DMS114 treated with DMSO at 0.1 percent for 48 hours (cell line): ENCODE results near the gene SUPT4H1.
"Not testable (repeated sequence)": the region's sequence is repeated elsewhere in the genome, so short reads cannot be mapped to it uniquely, and the experiment has no call there.

Experiments used
- DNase-seq: peaks from one replicate; lab custom pipeline; 2025; ENCODE audit not compliant: unreplicated experiment; lab: John Stamatoyannopoulos, UW

The SUPT4H1 gene

DNA sequence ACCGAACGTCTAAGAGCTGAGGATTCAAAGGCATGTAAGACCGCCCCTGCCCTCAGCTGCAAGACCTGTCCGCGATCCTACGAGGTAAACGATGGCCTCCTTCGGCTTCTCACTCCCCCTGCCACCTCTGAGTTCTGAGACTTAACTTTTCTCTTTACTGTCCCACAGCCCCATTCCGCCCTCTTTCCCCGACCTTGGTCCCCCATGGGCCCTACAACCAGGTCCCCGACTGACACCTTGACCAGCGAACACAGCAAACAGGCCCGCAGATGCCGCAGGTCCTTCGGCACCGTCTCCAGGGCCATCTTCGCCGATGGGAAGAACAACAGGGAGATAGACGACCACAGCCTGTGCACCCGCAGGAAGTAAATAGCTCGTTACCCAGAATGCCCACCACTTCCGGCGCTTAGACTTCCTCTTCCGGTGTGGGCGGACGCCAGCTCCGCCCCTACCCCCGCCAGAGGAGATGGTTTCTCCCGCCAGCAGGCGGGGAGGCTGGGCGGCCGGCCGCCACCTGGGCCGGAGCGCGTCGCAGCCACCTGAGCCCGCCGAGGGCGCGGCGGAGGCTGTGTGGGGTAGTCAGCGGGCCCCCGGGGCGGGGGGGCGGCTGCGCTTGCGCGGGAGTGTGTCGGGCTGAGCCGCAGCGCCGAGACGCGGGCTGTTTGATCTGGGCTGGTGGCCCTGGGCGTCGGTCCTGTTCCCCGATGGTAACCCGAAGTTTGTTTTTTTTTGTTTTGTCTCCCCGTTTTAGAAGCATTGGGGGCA is at the start of gene SUPT4H1:
Gene SUPT4H1 (minus strand): TSS at position 371 of the 765 bp plus-strand sequence. CDS start 66 bp downstream, at position 305.
- DNase-seq, result peak; percentile 88

DNA sequence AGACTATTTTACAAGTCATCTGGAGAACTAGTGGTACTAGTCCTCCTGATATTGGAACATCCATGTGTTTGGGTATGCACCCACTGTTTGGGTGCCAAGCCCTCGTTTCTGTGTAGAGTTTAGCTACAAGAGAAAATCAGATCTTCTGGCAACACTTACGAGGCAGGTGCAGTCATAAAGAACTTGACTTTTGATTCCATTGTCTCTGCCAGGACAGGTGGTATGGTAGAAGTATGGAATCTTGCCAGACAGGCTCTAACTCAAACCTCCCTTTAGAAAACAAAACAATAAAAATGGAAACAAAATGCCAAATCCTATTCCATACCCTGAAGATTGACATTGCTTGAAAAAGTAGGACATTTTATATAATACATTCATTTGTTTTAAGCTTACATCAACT is 49.3 kb upstream of the SUPT4H1 start:
- DNase-seq, result no peak

DNA sequence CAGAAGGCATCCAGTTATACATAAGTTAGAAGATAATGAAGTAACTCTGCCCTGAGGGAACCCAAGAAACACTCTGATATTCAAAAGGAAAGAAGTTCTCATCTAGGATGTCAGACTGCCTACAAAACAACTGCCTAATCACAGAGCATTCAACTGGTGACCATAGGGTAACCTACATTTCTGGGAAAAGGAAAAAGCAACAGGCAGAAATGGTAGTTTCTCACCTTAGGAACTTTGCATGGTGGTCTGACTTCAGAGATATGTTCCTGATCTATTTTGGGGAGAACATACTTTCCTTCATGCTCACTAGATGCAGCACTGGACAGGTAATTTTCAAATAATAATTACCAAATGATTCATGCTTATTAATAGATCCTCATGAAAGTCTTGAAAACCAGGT is 48.8 kb upstream of the SUPT4H1 start:
- no peak for DNase-seq

DNA sequence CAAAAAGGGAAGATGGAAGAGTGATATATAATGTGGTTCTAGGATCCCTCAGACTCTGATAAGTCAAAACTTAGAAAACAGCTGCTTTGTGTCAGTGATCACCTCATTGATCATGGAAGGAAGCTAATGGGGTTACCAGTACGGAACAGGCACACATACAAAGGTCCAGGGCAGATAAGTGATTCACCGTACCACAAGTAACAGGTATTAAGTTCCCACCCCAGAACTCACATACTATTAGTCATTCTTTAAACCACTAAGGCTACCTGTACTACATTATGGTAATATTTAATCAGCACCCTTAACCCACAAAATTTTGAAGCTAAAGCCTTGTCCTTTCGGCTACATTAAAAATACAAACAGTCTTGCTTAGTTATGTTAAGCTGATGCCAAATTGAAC is 48.0 kb upstream of the SUPT4H1 start:
- no peak for DNase-seq

DNA sequence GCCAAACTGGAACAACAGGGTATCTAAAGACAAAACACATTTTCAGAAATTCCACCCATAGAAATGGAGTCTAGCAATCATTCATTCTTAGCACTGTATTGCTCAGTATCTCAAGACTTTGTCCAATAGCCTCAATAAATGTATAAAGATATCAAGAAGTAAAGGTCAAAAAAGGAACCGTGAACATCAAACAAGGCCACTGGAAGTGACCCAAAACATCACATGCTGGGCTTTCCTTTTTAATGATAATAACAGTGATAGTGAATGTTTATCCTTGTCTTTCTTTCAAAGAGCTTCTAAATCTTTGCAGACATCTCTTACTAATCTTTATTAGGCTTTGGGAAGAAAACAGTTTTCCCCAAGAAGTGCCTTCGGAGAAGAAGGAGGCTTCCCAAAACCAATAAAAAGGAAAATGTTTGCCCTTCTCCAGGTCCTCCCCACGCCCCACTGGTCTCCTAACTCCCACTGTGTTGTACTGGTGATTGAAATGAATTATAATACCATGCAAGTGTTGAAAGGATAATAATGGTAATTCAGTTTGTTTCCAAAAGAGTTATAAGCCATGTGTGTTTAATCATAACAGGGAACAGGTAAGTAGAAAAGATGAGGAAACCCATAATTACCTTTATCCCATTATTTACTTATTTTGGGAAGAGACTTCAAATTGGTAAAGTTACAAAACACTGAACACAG is 46.7 kb upstream of the SUPT4H1 start:
- no peak for DNase-seq

DNA sequence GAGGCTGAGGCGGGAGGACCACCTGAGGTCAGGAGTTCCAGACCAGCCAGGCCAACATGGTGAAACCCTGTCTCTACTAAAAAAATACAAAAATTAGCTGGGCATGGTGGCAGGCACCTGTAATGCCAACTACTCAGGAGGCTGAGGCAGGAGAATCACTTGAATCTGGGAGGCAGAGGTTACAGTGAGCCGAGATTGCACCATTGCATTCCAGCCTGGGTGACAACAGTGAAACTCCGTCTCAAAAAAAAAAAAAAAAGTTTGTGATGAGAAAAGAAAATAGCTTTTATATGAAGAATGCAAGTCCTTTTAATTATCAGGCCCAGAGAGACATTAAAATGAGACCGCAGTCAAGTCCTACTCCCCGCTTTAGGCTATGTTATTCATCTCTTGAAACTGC is 45.4 kb upstream of the SUPT4H1 start:
- not testable (repeated sequence) for DNase-seq

DNA sequence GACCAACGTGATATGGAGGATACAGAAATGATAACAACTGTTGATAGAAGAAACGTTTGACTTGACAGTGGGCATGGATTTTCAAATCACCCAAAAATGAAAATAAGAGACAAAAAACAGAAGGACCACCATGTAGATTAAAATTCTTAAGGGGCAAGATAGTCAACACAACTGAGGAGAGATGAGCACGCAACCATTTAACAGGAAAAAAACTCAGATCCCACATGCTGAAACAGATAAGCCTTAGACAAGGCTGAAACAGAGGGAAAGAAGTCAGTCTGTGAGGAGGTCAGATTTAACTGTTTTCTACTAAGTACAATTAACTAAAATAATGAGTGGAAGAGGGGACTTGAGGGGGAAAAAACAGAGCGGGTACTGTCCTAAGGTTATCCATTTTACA is 44.2 kb upstream of the SUPT4H1 start:
- DNase-seq, result no peak

DNA sequence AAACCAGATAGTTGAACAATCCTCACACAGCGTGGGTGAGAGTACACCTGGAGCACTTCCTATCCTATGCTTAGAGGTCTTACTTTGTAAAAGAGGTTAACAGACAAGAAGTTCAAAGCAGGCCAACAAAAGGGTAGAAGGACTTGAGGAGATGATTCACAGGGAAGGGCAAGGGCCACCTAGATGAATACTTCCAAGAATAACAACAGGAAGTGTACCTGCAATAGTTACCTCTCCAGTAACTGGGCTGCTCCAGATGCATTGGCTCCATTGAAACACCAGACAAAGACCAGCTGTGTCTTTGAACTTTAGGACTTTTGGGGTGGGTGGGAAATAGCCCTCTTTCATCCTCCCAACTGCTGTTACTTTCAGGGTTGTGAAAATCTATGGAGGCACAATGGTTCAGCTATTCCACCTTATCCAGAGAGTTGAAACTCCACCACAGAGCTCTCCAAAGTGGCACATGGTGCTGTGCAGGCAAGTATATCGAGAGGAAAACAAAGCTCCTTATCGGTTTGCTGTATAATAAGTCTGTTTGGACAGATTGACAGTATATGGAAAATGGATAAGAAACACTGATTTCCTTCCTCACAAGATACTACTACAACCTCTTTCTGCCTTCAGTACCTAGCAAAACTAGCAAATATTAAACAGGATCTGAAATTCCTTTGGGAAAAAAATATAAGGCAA is 42.7 kb upstream of the SUPT4H1 start:
- no peak for DNase-seq

DNA sequence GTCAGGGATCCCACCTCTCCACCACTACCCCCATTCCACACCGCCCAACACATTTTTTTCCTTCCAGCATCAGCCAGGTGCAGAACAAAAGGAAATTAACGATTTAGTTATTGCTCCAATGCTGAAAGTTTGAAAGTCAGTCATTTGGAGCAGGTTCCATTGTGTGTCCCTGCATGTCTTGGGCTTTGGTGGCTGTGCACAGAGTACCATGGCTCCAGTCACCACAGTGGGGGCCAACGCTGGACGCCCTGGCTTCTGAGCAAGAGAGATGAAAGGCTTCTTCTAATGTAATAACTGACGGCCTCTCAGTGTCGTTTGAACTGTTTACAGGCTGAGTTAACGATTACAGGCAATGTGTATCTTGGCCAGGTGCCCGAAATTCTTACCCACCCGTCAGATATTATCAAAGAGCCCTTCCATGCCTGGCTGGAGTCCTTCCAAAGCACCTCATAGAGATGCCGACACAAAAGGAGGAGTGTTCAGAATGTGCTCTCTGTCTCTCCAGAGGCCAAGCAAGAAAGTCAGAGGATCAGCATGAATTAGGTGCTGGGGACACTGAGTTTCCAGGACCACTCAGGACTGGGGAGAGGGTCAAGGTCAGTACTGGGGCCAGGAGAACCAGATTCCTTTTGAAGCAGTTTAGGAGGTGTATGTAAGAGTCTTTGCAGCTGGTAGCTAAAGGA is 39.4 kb upstream of the SUPT4H1 start:
- no peak for DNase-seq

DNA sequence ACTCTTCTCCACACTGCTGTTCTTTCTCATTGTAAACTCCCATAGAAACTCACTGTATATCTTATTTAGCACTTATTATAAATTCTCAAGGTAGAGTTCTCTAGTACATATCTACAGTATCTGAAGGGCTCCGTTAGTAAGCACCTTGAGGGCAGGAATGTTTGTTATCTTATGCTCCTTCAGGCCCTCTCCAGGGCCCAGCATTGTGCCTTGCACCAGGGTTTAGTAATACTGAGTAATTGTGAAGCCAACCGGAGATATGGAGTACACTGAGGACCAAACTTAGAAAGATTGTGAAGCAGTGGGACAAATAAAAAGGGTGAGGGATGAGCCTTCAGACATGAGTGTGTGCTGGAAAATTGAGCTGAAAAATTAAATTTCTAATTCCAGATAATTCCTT is 38.9 kb upstream of the SUPT4H1 start:
- no peak for DNase-seq

DNA sequence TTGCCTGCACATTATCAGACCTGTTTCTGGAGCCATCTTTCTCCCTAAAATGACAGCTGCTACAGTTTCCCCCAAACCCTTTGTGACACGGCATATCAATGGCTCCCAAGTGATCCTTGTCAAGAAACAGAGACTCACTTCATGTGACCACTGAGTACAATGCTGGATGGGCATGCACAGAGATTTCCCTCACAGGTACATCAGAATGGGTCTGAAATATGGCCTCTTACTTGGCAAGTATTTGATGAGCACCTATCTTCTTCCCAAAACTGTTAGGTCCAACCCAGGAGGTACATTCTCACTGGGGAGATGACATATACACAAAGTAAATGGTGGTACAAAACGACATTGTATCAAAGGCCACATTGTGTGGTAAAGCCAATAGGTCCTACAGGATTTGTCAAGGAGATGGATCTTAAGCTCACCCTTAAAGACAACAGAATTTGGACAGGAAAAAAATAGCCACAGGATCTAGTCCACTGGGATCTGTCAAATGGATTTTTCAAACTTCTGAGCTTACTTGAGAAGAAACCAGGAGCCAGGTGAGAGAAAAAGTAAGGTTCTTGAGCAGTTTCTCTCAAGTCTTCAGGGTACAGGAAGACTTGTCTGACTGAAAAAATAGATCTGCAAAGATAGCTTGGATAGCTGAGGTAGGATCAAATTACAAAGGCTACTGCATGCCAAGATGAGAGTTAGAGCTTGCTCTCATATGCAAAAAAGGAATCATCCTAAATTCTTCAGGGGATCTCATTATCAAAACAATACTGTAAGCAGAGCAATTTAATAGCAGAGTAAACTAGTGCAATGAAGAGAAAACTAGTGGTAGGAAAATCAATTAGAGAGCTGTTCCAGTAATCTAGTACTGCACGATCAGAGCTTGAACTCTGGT is 36.5 kb upstream of the SUPT4H1 start:
- no peak for DNase-seq

DNA sequence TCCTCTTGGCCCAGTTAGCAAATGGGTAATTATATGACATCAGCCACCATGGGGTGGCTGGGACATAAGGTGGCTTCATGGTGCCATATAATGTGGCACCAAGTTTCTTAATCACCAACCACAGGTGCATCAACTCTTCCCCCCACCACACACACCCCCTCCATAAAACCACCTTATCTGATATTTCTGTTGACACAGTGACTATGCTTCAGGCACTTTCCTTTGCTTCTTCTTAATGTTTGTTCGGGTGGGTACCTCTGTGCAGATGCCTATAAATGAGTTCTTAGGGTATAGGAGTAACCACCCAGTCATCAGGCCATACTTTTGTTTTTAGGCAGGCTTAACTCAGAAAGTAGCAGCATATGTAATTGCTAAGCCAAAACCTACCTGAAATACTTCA is 35.8 kb upstream of the SUPT4H1 start:
- no peak for DNase-seq

DNA sequence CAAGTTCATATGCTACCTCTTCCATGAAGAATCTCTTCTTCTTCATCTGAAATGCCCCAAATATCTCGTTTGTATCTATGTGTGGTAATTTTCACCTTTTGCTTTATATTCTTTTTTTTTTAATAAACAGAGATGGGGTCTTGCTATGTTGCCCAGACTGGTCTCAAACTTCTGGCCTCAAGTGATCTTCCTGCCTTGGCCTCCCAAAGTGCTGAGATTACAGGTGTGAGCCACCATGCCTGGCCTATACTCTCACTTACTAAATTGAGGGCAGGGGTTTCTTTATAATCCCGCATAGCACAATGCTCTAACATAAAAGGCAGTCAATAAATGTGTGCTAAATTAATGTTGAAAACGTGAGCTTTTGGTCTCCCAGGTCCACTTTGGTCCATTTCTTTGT is 34.7 kb upstream of the SUPT4H1 start:
- no peak for DNase-seq

DNA sequence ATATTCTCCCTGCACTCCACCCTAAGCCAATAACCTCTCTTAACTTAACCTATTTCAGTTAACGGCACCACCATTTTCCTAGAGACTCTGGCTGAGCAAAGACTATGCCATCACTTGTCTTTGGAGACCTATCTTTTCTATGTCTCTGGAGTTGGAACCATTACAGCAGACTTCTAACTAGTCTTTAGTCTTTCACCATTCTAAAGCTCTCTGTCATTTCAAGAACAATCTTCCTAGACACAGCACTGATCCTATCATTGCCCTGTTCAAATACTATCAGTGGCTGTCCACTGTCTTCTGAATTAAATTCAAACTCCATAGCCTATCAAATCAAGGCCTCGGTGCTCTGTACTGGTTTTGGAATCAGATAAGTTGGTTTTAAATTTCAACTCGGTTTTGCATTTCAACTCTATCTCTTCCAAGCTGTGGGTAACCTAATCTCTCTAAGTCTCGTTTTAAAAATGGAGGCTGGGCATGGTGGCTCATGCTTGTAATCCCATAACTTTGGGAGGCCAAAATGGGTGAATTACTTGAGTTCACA is 33.4 kb upstream of the SUPT4H1 start:
- DNase-seq, result no peak

DNA sequence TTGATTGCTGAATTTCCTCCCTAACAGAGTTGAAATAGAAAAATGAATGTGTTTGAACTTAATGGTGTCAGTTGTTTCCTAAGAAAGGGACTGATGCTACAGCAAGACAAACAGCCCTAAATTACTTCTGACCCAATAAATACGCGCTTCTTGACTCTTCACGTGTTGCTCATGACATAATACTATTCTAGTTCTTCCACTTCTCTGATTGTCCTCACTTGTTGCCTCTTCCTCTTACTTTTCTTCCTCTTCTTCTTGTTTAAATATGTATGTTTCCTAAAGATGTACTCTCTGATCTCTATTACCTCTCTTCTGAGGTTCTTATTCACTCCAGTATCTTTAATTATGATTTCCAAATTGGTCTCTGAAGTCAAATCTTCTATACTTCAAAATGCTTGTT is 32.9 kb upstream of the SUPT4H1 start:
- no peak for DNase-seq

DNA sequence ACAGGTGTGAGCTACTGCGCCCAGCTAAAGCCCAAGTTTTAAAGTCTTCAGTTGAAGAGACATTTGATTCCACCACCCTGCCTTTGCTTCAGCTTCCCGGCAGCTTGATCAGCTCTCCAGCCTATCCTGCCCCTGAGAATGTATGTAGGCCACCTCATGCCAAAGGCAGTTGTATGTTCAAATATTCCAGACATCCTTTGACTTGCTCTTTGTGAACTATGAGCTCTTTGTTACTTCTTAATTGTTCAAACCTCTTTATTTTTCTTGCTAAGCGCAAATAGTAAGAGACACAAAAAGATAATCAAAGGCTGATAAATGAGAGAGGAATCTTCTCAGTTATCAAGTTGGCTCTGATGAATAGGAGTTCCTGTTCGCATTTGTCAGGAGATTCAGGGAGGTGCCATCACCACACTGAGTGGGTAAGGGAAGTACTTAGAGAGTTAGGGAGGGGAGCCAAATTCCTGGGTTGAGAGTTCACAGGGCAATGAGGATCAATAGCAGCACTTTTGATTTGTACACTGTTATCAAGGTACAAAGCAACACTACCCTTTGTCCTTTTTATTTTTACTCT is 32.0 kb upstream of the SUPT4H1 start:
- DNase-seq, result no peak

DNA sequence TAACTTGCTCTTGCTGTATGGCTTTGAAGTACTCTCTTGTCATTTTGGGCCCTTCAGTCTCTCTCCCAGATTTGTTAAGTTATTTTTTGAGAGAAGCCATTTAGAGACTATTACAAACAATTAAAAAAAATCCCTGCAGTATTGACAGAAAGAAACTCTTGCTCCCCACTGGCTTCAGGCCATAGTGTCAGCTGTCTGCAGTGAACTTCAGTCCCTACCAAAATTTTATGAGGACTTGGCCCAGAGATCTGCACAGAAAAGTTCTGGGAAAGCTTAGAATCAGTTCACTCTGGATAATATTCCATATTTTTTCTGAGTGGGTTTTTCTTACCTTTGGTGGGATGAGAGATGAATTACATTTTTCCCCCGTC is 30.9 kb upstream of the SUPT4H1 start:
- no peak for DNase-seq

DNA sequence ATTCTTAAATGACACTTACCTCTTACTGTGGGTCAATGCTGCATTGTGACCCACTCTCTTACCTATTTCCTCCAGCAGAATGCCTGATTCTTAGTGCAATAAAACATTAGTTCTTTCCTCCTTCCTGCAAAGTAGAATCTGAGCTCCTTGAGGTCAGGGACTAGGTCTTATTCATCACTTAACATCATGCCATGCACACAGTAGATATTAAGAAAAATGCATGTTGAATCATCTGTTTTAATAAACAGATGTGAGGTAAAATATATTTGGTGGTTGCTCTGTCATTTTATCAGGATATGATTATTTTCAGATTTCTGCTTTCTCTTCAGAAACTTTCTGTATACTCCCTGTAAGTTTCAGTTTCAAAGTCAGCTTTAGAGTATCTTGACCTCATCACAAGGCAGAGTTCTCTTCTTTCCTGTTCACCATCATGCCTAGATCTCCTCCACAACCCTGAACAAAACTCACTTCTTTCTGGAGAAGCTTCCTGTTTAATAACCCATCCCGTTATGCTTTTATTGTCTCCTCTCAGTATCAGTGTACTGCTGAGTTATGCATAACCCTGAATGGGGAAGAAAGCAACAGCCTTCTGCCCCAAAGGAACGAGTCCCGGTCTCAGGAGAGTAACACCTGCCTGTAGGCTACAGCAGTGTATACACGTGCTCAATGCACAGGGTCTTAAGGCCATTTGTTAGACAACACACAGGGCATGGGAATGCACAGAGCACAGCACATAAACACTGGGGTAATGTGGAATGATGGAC is 30.3 kb upstream of the SUPT4H1 start:
- no peak for DNase-seq
